Stimulated activated naive CD8-positive, alpha-beta T cell treated with anti-CD3 and anti-CD28 coated beads, Interleukin-15, amount 100 ng/mL, for 72 hours (primary cell): Measurements from ENCODE around the gene CARMIL1.
A peak's percentile ranks its signal among the peaks of the same experiment; 100 is the strongest.

Experiments
- ATAC-seq: fragments of 150-1000 bp; cut with Tn5 transposase; 2 replicates; pipeline ENCODE4 v1.10.0; 2021; ENCODE audit warnings: mild to moderate bottlenecking, moderate library complexity
- DNase-seq, 2 donors: peaks; one replicate each; pipeline ENCODE4 v3.0.0; 2021 to 2022
- H3K27ac Mint-ChIP-seq, 2 donors: one replicate each; pipeline ENCODE4 v1.8.0; 2022; ENCODE audit warnings: mild to moderate bottlenecking in 2 of 2, mixed read lengths in 2 of 2, moderate library complexity in 2 of 2
- H3K27me3 Mint-ChIP-seq: one replicate; pipeline ENCODE4 v1.8.0; 2022; ENCODE audit warnings: mixed read lengths
- H3K4me1 Mint-ChIP-seq: one replicate; pipeline ENCODE4 v1.8.0; 2022; ENCODE audit warnings: mild to moderate bottlenecking, mixed read lengths
- H3K4me3 Mint-ChIP-seq, 2 donors: one replicate each; pipeline ENCODE4 v1.8.0; 2022; ENCODE audit warnings: mild to moderate bottlenecking in 2 of 2, mixed read lengths in 2 of 2, moderate library complexity in 1 of 2
- H3K9me3 Mint-ChIP-seq, 2 donors: one replicate each; pipeline ENCODE4 v1.8.0; 2022; ENCODE audit warnings: mixed read lengths in 2 of 2

The CARMIL1 gene

DNA sequence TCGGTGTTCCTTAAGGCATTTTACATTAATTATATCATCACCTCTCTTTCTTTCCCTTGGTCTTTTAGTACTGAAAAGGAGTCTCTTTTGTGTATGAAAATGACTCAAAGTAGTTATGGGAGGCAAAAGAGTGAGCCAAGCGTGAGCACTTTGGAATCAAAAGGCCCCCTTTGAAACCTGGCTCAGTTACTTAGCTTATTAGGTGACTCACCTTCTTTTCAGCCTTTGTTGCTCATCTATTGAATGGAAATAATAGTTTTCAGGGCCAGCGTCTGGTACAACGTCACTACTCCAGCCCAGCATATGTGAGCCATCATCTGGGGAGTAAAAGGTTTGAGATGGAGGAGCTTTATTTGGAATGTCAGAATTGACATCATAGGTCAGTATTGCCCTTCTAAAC, 225.5 kb downstream of the CARMIL1 start:
- no peak overlapping the region for H3K27ac Mint-ChIP-seq
- no peak for DNase-seq
- no peaks in the 10 kb centered on the region for H3K27me3 Mint-ChIP-seq
- no peak for ATAC-seq
- H3K4me1 Mint-ChIP-seq, result no peaks in the 10 kb centered on the region
- H3K4me3 Mint-ChIP-seq, result no peak overlapping the region
- no peaks in the 10 kb centered on the region for H3K9me3 Mint-ChIP-seq

DNA sequence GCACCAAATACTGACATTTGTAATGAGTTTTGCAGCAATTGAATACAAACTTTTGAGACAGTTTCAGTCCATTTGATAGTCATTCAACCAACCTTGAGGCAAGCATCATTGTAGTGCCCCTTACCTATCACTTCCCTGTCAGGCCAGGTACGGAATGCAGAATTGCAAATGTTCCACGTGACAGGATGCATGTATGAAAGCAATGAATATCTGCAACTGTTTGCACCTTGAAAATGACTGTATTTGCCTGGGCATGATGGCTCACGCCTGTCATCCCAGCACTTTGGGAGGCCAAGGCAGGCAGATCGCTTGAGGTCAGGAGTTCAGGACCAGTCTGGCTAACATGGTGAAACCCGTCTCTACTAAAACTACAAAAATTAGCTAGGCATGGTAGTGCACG, 226.8 kb downstream of the CARMIL1 start:
- no peaks in the 10 kb centered on the region for H3K9me3 Mint-ChIP-seq
- DNase-seq (no peak), ATAC-seq (no peak)
- no peak overlapping the region for H3K4me3 Mint-ChIP-seq
- no peaks in the 10 kb centered on the region for H3K27me3 Mint-ChIP-seq
- H3K4me1 Mint-ChIP-seq, result no peaks in the 10 kb centered on the region
- H3K27ac Mint-ChIP-seq, result no peak overlapping the region

DNA sequence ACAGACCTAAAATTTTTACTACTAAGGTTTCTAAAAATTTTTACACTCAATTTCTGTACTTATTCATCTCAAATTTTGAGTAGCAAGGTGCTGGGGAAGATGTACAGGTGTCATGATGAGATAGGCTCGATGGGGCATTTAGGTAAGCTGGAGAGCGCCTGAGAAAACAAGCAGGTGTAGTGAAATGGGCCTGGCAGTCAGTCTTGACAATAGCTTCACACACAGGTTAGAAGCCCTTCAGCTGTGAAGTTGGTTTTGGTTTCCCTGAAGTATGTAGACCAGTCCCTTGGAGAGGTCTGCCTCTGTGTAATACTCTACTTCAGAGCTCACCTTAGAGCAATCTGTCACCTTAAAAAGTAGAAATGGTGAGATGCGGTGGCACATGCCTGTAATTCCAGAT, 228.9 kb downstream of the CARMIL1 start:
- DNase-seq (no peak), ATAC-seq (no peak)
- Mint-ChIP-seq H3K27me3 (no peaks in the 10 kb centered on the region), H3K4me3 (no peak overlapping the region), H3K27ac (no peak overlapping the region), H3K4me1 (no peaks in the 10 kb centered on the region), H3K9me3 (no peaks in the 10 kb centered on the region)

DNA sequence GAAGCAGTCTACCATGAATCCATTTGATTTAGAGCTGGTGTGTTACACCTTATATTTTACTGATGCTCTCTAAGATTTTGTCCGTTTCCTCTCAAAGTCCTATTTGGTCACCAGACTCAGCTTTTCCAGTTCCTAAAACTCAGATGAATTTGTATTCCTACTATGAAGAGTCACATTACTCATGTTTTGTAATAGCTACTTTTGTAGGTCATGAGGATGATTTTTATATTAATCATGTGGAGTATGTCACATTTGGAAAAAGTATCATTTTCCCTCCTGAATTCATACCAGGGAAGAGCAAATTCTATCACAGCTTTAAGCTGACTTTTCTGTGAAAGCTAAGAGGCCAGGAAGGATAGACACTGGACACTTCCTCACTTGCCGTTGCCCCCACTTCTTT, 232.2 kb downstream of the CARMIL1 start:
- DNase-seq, result no peak
- H3K27me3 Mint-ChIP-seq, result no peaks in the 10 kb centered on the region
- no peaks in the 10 kb centered on the region for H3K9me3 Mint-ChIP-seq
- H3K4me3 Mint-ChIP-seq, result no peak overlapping the region
- ATAC-seq, result no peak
- no peak overlapping the region for H3K27ac Mint-ChIP-seq
- H3K4me1 Mint-ChIP-seq, result no peaks in the 10 kb centered on the region

DNA sequence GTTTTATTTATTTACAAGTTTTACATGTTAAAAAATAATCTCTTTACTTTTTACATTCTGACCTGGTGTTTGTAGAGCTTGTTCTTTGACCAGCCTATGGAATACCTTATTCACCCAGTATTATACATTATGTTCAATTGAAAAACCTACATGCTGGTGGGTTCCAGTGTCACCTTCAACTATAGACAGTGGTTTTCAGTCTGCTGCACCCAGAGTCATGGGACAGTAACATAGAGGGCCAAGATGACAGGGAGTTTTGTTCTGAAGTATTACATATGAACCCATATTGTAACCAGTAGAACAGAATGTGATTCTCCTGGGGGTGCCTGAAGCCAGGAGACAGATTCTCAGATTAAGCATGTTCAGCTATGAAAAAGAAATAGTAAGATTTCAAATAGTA, 233.4 kb downstream of the CARMIL1 start:
- Mint-ChIP-seq H3K4me3 (no peak overlapping the region), H3K4me1 (no peaks in the 10 kb centered on the region), H3K27me3 (no peaks in the 10 kb centered on the region), H3K9me3 (no peaks in the 10 kb centered on the region), H3K27ac (no peak overlapping the region)
- no peak for ATAC-seq
- DNase-seq, result no peak

DNA sequence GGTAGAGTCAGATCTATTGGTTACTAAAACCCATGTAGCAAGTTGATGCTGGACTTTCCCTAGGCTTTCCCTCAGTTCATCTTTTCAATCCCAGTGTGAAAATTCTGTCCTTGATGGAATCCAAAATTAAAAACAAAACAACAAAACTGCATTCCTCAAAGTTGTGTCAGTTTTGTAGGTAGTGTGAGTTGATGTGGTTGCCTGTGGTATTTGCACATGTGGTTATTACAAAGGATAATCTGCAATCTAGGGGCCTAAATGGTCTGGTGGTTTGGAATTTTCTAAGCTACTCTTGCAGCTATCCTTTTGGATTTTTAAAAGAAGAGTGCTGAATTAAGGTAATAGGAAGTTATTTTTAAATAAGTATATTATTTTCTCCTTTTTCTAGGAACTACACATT, 240.7 kb downstream of the CARMIL1 start:
- ATAC-seq (no peak), DNase-seq (no peak)
- peak overlapping the region in 1 of 2 donors; percentile 29 for H3K27ac Mint-ChIP-seq
- no peaks in the 10 kb centered on the region for H3K27me3 Mint-ChIP-seq
- H3K9me3 Mint-ChIP-seq, result no peaks in the 10 kb centered on the region
- H3K4me1 Mint-ChIP-seq, result no peaks in the 10 kb centered on the region
- no peak overlapping the region for H3K4me3 Mint-ChIP-seq

DNA sequence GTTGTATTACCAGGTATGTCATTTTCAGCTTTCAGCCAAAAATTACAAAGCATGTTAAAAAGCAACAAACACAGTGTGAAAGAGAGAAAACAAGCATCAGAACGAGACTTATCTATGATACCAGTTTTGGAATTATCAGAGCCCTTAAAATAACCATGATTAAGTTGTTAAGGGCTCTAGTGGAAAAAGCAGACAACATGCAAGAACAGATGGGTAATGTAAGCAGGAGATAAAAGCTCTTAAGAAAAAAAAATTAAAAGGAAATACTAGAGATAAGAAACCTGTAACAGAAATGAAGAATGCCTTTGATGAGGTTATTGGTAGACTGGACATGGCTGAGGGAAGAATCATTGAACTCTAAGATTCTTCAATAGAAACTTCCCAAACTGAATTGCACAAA, 245.4 kb downstream of the CARMIL1 start:
- no peak for ATAC-seq
- no peak overlapping the region for H3K4me3 Mint-ChIP-seq
- no peaks in the 10 kb centered on the region for H3K27me3 Mint-ChIP-seq
- no peak overlapping the region for H3K27ac Mint-ChIP-seq
- H3K4me1 Mint-ChIP-seq, result no peaks in the 10 kb centered on the region
- no peak for DNase-seq
- H3K9me3 Mint-ChIP-seq, result no peaks in the 10 kb centered on the region

DNA sequence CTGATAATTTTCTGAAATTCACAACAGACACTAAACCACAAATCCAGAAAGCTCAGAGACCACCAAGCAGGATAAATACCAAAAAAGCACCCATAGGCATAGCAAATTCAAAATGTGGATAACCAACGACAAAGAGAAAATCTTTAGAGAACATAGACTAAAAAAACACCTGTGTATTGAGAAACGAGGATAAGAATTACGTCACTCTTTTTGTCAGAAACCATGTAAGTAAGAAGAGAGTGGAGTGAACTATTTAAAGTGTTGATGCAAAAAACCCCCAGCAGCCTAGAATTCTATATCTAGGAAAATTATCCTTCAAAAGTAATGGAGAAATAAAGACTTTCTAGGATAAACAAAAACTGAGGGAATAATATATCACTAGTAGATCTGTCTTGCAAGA, 245.9 kb downstream of the CARMIL1 start:
- Mint-ChIP-seq H3K27me3 (no peaks in the 10 kb centered on the region), H3K9me3 (no peaks in the 10 kb centered on the region), H3K27ac (no peak overlapping the region), H3K4me3 (no peak overlapping the region), H3K4me1 (no peaks in the 10 kb centered on the region)
- no peak for ATAC-seq
- DNase-seq, result no peak

DNA sequence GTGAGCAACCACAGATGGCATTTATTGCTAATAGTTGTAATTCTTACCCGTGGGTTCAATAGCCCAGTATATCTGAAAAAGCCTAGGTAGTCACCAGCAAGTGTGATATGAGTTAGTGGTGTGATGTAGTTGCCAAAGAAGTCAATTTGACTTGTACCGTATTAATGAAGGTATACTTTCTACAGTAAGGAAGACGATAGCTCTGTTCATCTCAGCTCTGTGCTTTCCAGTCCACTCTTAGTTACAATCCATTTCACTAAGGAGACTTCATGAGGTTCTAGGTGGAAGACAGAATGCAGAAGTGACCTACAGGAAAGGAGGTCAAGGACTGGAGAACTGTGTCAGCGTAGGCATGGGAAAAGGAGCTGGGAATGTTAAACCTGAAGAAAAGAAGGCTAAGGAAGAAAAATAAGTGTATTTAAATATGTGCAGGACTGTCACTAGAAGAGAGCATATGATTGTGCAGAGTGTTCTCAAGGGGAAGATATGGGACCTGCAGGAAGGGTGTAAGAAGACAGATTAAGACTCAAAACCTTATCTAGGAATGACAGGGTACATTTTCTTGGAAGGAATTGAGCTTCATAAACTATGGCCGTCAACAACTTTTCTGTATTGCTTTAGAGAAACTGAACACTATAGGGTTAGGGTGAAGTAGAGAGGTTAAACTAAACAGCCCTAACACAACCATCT, 255.9 kb downstream of the CARMIL1 start:
- ATAC-seq, result no peak
- no peak for DNase-seq

DNA sequence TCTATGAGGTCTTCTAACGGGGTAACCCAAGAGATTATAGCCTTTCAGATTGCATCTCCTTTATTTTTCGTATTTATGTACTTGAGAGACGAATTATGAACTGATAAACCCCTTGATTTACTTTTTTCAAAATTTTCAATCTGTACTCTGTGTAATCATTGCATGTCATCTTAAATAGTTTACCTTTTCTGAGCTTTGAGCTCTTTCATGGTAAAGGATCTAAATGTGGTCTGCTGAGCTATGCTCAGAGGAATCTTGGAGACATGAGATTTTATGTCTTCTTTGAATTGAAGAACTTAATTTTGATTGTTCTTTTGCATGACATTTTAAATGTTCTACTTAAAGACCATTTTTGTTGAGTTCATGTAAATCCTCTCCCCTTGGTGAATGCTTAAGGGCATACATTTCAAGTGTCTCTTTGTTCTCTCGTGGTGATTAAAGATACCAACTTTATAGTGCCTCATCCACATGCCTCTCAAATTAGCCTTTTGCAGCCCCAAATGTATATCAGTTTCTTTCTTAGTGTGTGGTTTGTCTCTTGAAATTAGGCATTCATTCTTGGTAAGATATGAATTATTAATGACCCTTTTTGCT, 256.6 kb downstream of the CARMIL1 start:
- H3K9me3 Mint-ChIP-seq, result no peaks in the 10 kb centered on the region
- no peaks in the 10 kb centered on the region for H3K27me3 Mint-ChIP-seq
- ATAC-seq, result no peak
- DNase-seq, result no peak
- H3K27ac Mint-ChIP-seq, result no peak overlapping the region
- no peak overlapping the region for H3K4me3 Mint-ChIP-seq
- H3K4me1 Mint-ChIP-seq, result no peaks in the 10 kb centered on the region

More for the DNA sequence above, 255.9 kb downstream of the CARMIL1 start:
- no peak overlapping the region for H3K4me3 Mint-ChIP-seq
- no peaks in the 10 kb centered on the region for H3K4me1 Mint-ChIP-seq
- no peaks in the 10 kb centered on the region for H3K9me3 Mint-ChIP-seq
- no peak overlapping the region for H3K27ac Mint-ChIP-seq
- H3K27me3 Mint-ChIP-seq, result no peaks in the 10 kb centered on the region

DNA sequence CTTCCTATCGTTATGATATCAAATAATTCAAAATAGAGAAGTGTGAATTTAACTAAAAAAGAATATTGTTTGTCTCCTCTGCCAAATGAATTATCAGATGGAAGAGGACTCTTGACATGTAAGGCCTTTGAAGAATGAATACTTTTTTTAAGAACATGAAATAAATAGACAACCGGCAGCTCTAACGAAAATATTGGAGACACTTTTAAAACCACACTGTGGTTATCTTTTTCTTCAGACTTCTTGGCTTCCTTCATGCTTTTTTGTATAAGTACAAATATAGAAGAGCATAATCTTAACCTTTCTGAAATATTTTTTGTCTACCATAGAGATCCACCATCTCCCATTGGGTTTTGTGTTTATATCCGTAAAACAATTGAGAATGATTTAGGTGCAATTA, 257.6 kb downstream of the CARMIL1 start:
- Mint-ChIP-seq H3K4me3 (no peak overlapping the region), H3K9me3 (no peaks in the 10 kb centered on the region), H3K4me1 (no peaks in the 10 kb centered on the region), H3K27me3 (no peaks in the 10 kb centered on the region), H3K27ac (no peak overlapping the region)
- ATAC-seq (no peak), DNase-seq (no peak)

DNA sequence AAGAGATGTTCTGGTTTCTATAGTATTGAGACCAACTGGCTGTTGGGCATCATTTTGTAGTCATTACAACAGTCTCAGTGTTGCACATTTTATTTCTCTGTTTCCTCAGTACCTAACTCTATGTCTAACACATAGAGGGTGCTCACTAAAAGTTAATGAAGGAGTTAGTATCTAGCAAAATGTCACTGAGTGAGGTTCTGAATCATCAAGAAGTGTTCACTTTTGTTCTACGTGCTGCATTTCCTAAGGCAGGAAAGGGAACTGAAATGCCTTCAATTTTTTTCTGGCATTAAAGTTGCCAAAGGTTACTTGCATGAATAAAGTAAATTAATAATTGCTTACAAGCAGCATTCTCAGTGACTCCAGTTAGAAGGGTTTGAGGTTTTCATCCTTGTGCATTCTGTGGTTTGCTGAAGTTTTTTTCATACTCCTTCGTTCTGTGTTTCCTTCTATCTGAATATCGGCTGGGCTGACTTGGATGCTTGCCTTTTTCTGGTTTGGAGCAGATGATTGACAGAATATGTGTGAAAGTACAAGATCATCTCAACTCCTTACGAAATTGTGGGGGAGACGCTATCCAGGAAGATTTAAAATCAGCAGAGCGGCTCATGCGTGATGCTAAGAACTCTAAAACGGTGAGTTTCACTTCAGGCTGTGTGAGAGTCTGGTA, 258.3 kb downstream of the CARMIL1 start:
- DNase-seq, result no peak

DNA sequence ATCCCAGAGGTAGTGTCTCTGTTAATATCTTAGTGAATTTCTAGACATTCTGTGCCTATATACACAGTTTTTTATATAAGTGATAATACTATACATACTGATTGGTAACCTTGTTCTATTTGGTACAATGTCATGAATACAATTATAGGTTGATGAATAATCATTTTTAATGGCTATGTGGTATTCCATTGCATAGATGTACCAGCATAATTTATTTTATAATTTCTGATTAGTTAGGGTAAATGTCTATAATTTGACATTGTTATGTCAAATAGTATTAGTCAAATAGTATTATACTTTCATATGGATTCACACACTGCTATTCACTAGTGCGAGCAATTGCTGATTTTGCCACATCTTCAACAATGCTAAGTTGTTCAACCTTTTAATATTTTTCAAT, 262.1 kb downstream of the CARMIL1 start:
- ATAC-seq (no peak), DNase-seq (no peak)
- Mint-ChIP-seq H3K9me3 (no peaks in the 10 kb centered on the region), H3K4me3 (no peak overlapping the region), H3K4me1 (no peaks in the 10 kb centered on the region), H3K27ac (no peak overlapping the region), H3K27me3 (no peaks in the 10 kb centered on the region)

More for the DNA sequence above, 258.3 kb downstream of the CARMIL1 start:
- H3K9me3 Mint-ChIP-seq, result no peaks in the 10 kb centered on the region
- H3K4me1 Mint-ChIP-seq, result no peaks in the 10 kb centered on the region
- no peak overlapping the region for H3K4me3 Mint-ChIP-seq
- no peak for ATAC-seq
- H3K27me3 Mint-ChIP-seq, result no peaks in the 10 kb centered on the region
- no peak overlapping the region for H3K27ac Mint-ChIP-seq

DNA sequence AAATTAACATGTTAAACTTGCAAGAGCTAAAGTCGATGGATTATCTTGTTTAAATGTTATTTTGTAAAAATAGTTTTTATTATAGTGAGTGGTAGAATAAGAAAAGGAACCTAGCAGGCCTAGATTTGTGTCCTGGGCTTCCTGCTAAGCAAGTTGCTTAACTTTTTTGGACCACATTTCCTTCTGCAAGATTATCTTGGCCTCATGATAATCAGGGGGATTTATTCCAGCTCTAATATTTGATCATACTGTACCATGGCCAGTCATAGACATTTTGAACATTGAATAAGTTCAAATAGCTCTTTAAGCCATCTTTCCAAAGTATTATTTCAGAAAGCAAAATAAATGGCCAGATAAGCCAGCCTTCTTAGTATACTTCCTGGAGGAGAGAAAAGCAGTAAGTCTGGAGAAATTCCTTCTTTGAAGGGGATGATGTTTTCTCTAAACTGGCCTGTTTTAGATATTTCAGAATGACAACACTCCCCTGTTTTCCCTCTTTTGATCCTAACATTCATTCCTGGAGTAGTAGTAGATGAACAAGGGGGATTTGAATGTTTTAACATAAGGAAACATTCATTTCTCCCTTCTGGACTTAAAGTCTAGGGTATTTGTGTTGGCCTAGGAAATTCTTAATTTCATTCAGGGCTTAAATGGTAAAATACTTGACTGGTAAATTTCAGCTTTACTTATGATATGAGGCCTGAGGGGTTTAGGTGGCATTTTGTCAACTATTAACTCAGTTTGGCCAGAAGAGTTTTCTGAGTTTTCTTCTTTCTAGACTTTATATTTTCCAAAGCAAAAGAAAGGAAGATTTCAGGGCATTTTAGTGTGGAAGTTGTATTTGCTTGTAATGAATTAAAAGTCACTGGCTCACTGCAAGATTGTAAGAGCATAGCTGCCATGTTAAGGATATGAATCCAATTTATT, 264.1 kb downstream of the CARMIL1 start:
- no peak overlapping the region for H3K27ac Mint-ChIP-seq
- no peak overlapping the region for H3K4me3 Mint-ChIP-seq
- H3K27me3 Mint-ChIP-seq, result no peaks in the 10 kb centered on the region
- ATAC-seq (no peak), DNase-seq (no peak)
- no peaks in the 10 kb centered on the region for H3K9me3 Mint-ChIP-seq
- H3K4me1 Mint-ChIP-seq, result no peaks in the 10 kb centered on the region

DNA sequence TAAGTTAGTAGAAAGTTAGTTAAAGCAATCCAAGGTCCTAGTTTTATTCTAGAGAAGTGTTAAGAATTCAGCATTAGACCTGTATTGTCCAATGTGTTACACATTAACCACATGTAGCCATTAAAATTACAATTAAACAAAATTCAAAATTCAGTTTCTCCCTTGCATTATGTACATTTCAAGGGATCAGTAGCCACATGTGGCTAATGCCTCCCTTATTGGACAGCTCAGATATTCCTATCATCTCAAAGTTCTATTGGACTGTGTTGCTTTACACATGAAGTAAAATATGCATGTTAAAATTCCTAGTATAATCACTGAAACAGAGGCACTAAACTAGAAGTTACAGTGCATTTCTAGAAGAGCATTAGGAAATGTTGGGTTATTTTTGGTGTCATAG, 265.7 kb downstream of the CARMIL1 start:
- no peak for ATAC-seq
- no peak overlapping the region for H3K4me3 Mint-ChIP-seq
- no peaks in the 10 kb centered on the region for H3K9me3 Mint-ChIP-seq
- DNase-seq, result no peak
- H3K27me3 Mint-ChIP-seq, result no peaks in the 10 kb centered on the region
- H3K27ac Mint-ChIP-seq, result no peak overlapping the region
- no peaks in the 10 kb centered on the region for H3K4me1 Mint-ChIP-seq

DNA sequence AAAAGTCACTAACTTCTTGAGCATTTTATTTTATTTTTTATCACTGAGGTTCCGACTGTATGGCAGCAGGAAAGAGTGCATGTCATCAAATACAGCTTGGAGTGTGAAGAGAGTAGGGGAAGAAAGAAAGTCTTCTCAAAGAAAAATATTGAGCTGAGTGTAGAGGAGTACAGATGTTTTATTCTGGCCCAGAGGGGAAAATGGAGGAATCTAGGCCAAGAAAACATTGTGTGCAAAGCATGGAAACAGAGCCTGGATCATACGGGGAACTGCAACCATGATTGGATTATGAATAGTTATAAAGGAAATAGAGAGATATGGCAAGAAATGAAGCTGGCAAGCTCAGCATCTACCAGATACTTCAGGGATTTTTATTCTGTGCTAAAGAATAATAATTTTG, 268.6 kb downstream of the CARMIL1 start:
- ATAC-seq (no peak), DNase-seq (no peak)
- Mint-ChIP-seq H3K9me3 (no peaks in the 10 kb centered on the region), H3K4me1 (no peaks in the 10 kb centered on the region), H3K27me3 (no peaks in the 10 kb centered on the region), H3K27ac (peak overlapping the region in 1 of 2 donors; percentile 43), H3K4me3 (no peak overlapping the region)
